GM23248 (cell line): Measurements from ENCODE around the gene CFAP251.

Experiments used
- EZH2 ChIP-seq: fragments of 200-600 bp; sonication (generic); IDR thresholded peaks from 2 replicates; pipeline ENCODE4 v1.6.1; 2018; ENCODE audit warnings: antibody characterized with exemption, mild to moderate bottlenecking; ENCODE audit not compliant: insufficient read depth, poor library complexity, severe bottlenecking
- EZH2phosphoT487 ChIP-seq: fragments of 200-600 bp; sonication (generic); IDR thresholded peaks from 2 replicates; pipeline ENCODE4 v1.6.1; 2018; ENCODE audit warnings: antibody characterized with exemption, moderate library complexity, mild to moderate bottlenecking, low read depth; ENCODE audit not compliant: insufficient read depth

GRCh38 chr12:122028905-122029560, 110.6 kb downstream of the CFAP251 start:
- TF ChIP-seq EZH2phosphoT487 (no peak), EZH2 (no peak)
